GM19397 (cell line): ENCODE measurements around the gene BMPR1B.

ENCODE experiments used
- ATAC-seq: cut with Tn5 transposase; IDR thresholded peaks from one replicate; pipeline ENCODE4 v1.9.1; 2021; ENCODE audit warnings: mild to moderate bottlenecking, moderate library complexity; ENCODE audit not compliant: unreplicated experiment

BMPR1B gene

GRCh38 chr4:94762326-94762725, 4.6 kb downstream of the BMPR1B start:
- no peak for ATAC-seq

- no peak for ATAC-seq
Observed at GRCh38 chr4:94763005-94763404, 5.2 kb downstream of the BMPR1B start.

GRCh38 chr4:94763500-94763899, 5.7 kb downstream of the BMPR1B start:
- ATAC-seq = no peak

GRCh38 chr4:94764069-94764468, 6.3 kb downstream of the BMPR1B start:
- ATAC-seq = no peak

- ATAC-seq = no peak
Observed at GRCh38 chr4:94765174-94765573, 7.4 kb downstream of the BMPR1B start.

GRCh38 chr4:94765648-94766047, 7.9 kb downstream of the BMPR1B start:
- no peak for ATAC-seq

GRCh38 chr4:94766856-94767255, 9.1 kb downstream of the BMPR1B start:
- no peak for ATAC-seq

- no peak for ATAC-seq
Observed at GRCh38 chr4:94767446-94767845, 9.7 kb downstream of the BMPR1B start.

- ATAC-seq = no peak
Observed at GRCh38 chr4:94782707-94783106, 25.0 kb downstream of the BMPR1B start.

- ATAC-seq = no peak
Observed at GRCh38 chr4:94791701-94792100, 33.9 kb downstream of the BMPR1B start.

- ATAC-seq = no peak
Observed at GRCh38 chr4:94798808-94799207, 41.1 kb downstream of the BMPR1B start.

- ATAC-seq = no peak
Observed at GRCh38 chr4:94801016-94801415, 43.3 kb downstream of the BMPR1B start.

- ATAC-seq = no peak
Observed at GRCh38 chr4:94802091-94802490, 44.3 kb downstream of the BMPR1B start.

- ATAC-seq = no peak
Observed at GRCh38 chr4:94803181-94803580, 45.4 kb downstream of the BMPR1B start.

GRCh38 chr4:94804650-94805049, 46.9 kb downstream of the BMPR1B start:
- ATAC-seq = no peak

GRCh38 chr4:94806376-94806775, 48.6 kb downstream of the BMPR1B start:
- no peak for ATAC-seq

- ATAC-seq = no peak
Observed at GRCh38 chr4:94811643-94812042, 53.9 kb downstream of the BMPR1B start.

- no peak for ATAC-seq
Observed at GRCh38 chr4:94813221-94813620, 55.5 kb downstream of the BMPR1B start.

- ATAC-seq = no peak
Observed at GRCh38 chr4:94814237-94814636, 56.5 kb downstream of the BMPR1B start.

GRCh38 chr4:94819371-94820168, 61.8 kb downstream of the BMPR1B start:
- ATAC-seq = no peak

GRCh38 chr4:94826206-94826605, 68.5 kb downstream of the BMPR1B start:
- no peak for ATAC-seq

GRCh38 chr4:94827481-94828110, 69.8 kb downstream of the BMPR1B start:
- ATAC-seq = no peak

GRCh38 chr4:94828882-94829281, 71.1 kb downstream of the BMPR1B start:
- ATAC-seq = no peak
